Measurements from ENCODE around the gene MARCO. TPM values are rescaled to one million over a fixed set of nuclear protein-coding genes. Genes with fewer than 3 reads are reported as not detected.

MARCO gene
- total and polyA plus RNA-seq, 2 of the 8 experiments (the other 6 are each of a cell fraction or from before 2014, with no cell fraction given), result not detected

GRCh38 chr2:118940486-118941120 lies 1.4 kb upstream of the MARCO start:
- Histone ChIP-seq H3K4me1 (replicated peaks in 1 of 4; ENCODE audit: control insufficient read depth in 3 of 4, insufficient read depth in 4 of 4, low read length in 3 of 4) (no peaks in the 10 kb centered on the region), H2AK5ac (ENCODE audit: low read depth, low read length) (no peak overlapping the region), H4K5ac (ENCODE audit: insufficient read length, low read depth, low read length) (no peak overlapping the region), H3K79me2 (ENCODE audit: control insufficient read depth in 1 of 2, insufficient read depth in 2 of 2, low read length in 2 of 2) (no peaks in the 10 kb centered on the region), H2BK12ac (ENCODE audit: low read depth, low read length) (no peak overlapping the region), H3K27me3 (replicated peaks in 1 of 4; ENCODE audit: control insufficient read depth in 3 of 4, extremely low read depth in 1 of 4, insufficient read depth in 3 of 4, low read length in 3 of 4) (no peaks in the 10 kb centered on the region; a peak in 1 of 7 replicates), H3K4me2 (ENCODE audit: insufficient read depth in 1 of 2, low read depth in 2 of 2, low read length in 2 of 2) (no peak overlapping the region), H3K9ac (replicated peaks in 1 of 4; ENCODE audit: extremely low read depth in 1 of 4, low read depth in 3 of 4, low read length in 3 of 4) (no peak overlapping the region), H3K36me3 (ENCODE audit: control insufficient read depth in 2 of 4, insufficient read depth in 4 of 4, low read length in 3 of 4) (no peaks in the 10 kb centered on the region), H2BK15ac (ENCODE audit: low read length) (no peak overlapping the region), H3K27ac (ENCODE audit: low read depth, low read length) (no peak overlapping the region), H4K20me1 (replicated peaks in 1 of 2; ENCODE audit: control insufficient read depth in 1 of 2, insufficient read depth in 2 of 2, low read length in 2 of 2) (no peaks in the 10 kb centered on the region), H3K14ac (ENCODE audit: insufficient read length) (no peak overlapping the region), H3K4me3 (ENCODE audit: extremely low read depth in 1 of 4, insufficient read depth in 2 of 4, low read depth in 3 of 4, low read length in 4 of 4) (no peak overlapping the region), H3K79me1 (ENCODE audit: low read depth, low read length) (no peaks in the 10 kb centered on the region), H2BK5ac (ENCODE audit: low read depth, low read length) (no peak overlapping the region), H2AFZ (ENCODE audit: low read length) (no peak overlapping the region), H3K23me2 (ENCODE audit: low read depth, low read length) (no peaks in the 10 kb centered on the region), H3K9me3 (ENCODE audit: insufficient read depth in 2 of 2, low read depth in 1 of 2, low read length in 1 of 2) (no peaks in the 10 kb centered on the region), H4K8ac (ENCODE audit: extremely low read depth, insufficient read depth, low read length) (no peak overlapping the region), H2BK120ac (replicated peaks; ENCODE audit: low read depth, low read length) (no peak overlapping the region), H3K56ac (replicated peaks; ENCODE audit: insufficient read length, low read depth, low read length) (no peak overlapping the region), H2BK20ac (ENCODE audit: low read length) (no peak overlapping the region), H4K91ac (replicated peaks; ENCODE audit: insufficient read length, low read length) (no peak overlapping the region), H3K4ac (replicated peaks; ENCODE audit: insufficient read length, low read depth, low read length) (no peak overlapping the region), H3K18ac (ENCODE audit: extremely low read depth, low read length) (no peak overlapping the region), H3K23ac (ENCODE audit: insufficient read length) (no peak overlapping the region)
- 81% methylated on average over 9 of the region's 9 CpGs; no CpG with 5 or more reads in 1 of the 2 experiments for WGBS, 2 experiments (ENCODE audit: extremely low coverage in 1 of 2, insufficient coverage in 1 of 2, insufficient read length in 1 of 2, insufficient replicate concordance in 2 of 2, low coverage in 1 of 2, low lambda C conversion rate in 2 of 2, missing lambda C conversion rate in 1 of 2)
- no peak for FAIRE-seq
- ChIA-PET CTCF (ENCODE audit: partially characterized antibody) (interaction anchor here (0.6 to 5.3 kb wide), 7 partner anchors 9 to 586 kb away, joined by 3 to 23 read pairs (median 4); no protein-coding TSS in a partner anchor), POLR2A (ENCODE audit: partially characterized antibody) (no interaction called here)
- DNase-seq (ENCODE audit: low read depth in 1 of 2, low spot score in 2 of 2), result no peak
- no peak for TF ChIP-seq RBBP5 (IDR thresholded peaks at IDR 0.05; ENCODE audit: borderline replicate concordance, low read depth, low read length)
- no peak for TF ChIP-seq EGR1 (IDR thresholded peaks at IDR 0.05; ENCODE audit: borderline replicate concordance, low read depth, low read length)
- TF ChIP-seq TCF12 (IDR thresholded peaks at IDR 0.05; ENCODE audit: low read depth, low read length), result no peak
- no peak for TF ChIP-seq E2F6 (IDR thresholded peaks at IDR 0.05)
- TF ChIP-seq EP300 (IDR thresholded peaks at IDR 0.05; ENCODE audit: borderline replicate concordance in 1 of 2, low read depth in 2 of 2, low read length in 2 of 2), result no peak
- no peak for TF ChIP-seq POLR2AphosphoS5 (IDR thresholded peaks at IDR 0.05; ENCODE audit: low read depth, low read length)
- TF ChIP-seq KDM5A (IDR thresholded peaks at IDR 0.05; ENCODE audit: low read length), result no peak
- TF ChIP-seq CBX8 (IDR thresholded peaks at IDR 0.05; ENCODE audit: borderline replicate concordance, low read depth, low read length), result no peak
- TF ChIP-seq ATF3 (IDR thresholded peaks at IDR 0.05; ENCODE audit: insufficient read depth, low read depth, low read length), result no peak
- no peak for TF ChIP-seq POLR2A (IDR thresholded peaks at IDR 0.05; ENCODE audit: control extremely low read depth in 1 of 2, low read depth in 2 of 2, low read length in 2 of 2)
- no peak for TF ChIP-seq ATF2 (IDR thresholded peaks at IDR 0.05; ENCODE audit: low read length)

All from H1 (cell line).